Lower lobe of right lung (tissue), 2 donors: ENCODE results near the gene ALDOB. TPM values are rescaled to one million over a fixed set of nuclear protein-coding genes. Genes with fewer than 3 reads are reported as not detected.

Experiments
- ATAC-seq, 2 donors: fragments of 200-7000 bp; cut with Tn5 transposase; one replicate each; pipeline ENCODE4 v1.9.1; 2020 to 2022; ENCODE audit warnings: mild to moderate bottlenecking in 2 of 2, moderate library complexity in 2 of 2
- DNase-seq: peaks from one replicate; pipeline ENCODE4 v3.0.0-alpha.2; 2020
- H3K27ac ChIP-seq: fragments of 200-600 bp; one replicate; pipeline ENCODE4 v1.8.0; 2022
- H3K27me3 ChIP-seq: fragments of 200-600 bp; one replicate; pipeline ENCODE4 v1.8.0; 2022; ENCODE audit warnings: low read depth
- H3K36me3 ChIP-seq: fragments of 200-600 bp; one replicate; pipeline ENCODE4 v1.8.0; 2022; ENCODE audit warnings: mild to moderate bottlenecking
- H3K4me1 ChIP-seq: fragments of 200-600 bp; one replicate; pipeline ENCODE4 v1.8.0; 2022
- H3K4me3 ChIP-seq: fragments of 200-600 bp; one replicate; pipeline ENCODE4 v1.8.0; 2022; ENCODE audit warnings: mild to moderate bottlenecking
- H3K9me3 ChIP-seq: fragments of 200-600 bp; one replicate; pipeline ENCODE4 v1.8.0; 2022
- CTCF ChIP-seq: fragments of 200-600 bp; IDR thresholded peaks from one replicate; pipeline ENCODE4 v1.8.0; 2022; ENCODE audit warnings: antibody characterized with exemption, mild to moderate bottlenecking
- intact Hi-C: fragments of 100-400 bp; cut with DNase I; formaldehyde crosslinking; loops from one replicate; pipeline ENCODE4 v1.11.0; 2022
- total RNA-seq: library from RNA; stranded (reverse); fragmentation: NEBNext Ultra II Directional; extraction: Animal tissue kit (Norgen Biotek cat#: 25700); gene quantifications from one replicate; pipeline ENCODE4 v1.2.1, GENCODE V29; 2021
- donor health status: DM: no; HTN: yes; CAD: no; lungs with severe emphysema.

The ALDOB gene
- total RNA-seq, 1 donor from 2014 or later: 0.38 TPM

GRCh38 chr9:101443364-101443771 is 7.8 kb upstream of the ALDOB start:
- DNase-seq (no peak), ATAC-seq (no peak)
- H3K4me3 ChIP-seq: no peak overlapping the region
- H3K9me3 ChIP-seq: no peaks in the 10 kb centered on the region
- no peaks in the 10 kb centered on the region for H3K36me3 ChIP-seq
- H3K27ac ChIP-seq: no peak overlapping the region
- intact Hi-C loops: no loop called here
- TF ChIP-seq CTCF: no peak
- H3K27me3 ChIP-seq: no peaks in the 10 kb centered on the region
- H3K4me1 ChIP-seq: peaks cover under 1% of the 10 kb centered on the region

GRCh38 chr9:101442736-101443135 is 7.2 kb upstream of the ALDOB start:
- Histone ChIP-seq H3K27me3 (no peaks in the 10 kb centered on the region), H3K9me3 (no peaks in the 10 kb centered on the region), H3K4me3 (no peak overlapping the region), H3K36me3 (no peaks in the 10 kb centered on the region), H3K4me1 (no peaks in the 10 kb centered on the region), H3K27ac (no peak overlapping the region)
- no peak for DNase-seq
- TF ChIP-seq CTCF: no peak
- no peak for ATAC-seq
- intact Hi-C loops: no loop called here

GRCh38 chr9:101442318-101442717 is 6.7 kb upstream of the ALDOB start:
- ATAC-seq (no peak), DNase-seq (no peak)
- no peak overlapping the region for H3K27ac ChIP-seq
- H3K4me1 ChIP-seq: no peaks in the 10 kb centered on the region
- TF ChIP-seq CTCF: no peak
- no peaks in the 10 kb centered on the region for H3K27me3 ChIP-seq
- intact Hi-C loops: no loop called here
- no peak overlapping the region for H3K4me3 ChIP-seq
- H3K36me3 ChIP-seq: no peaks in the 10 kb centered on the region
- no peaks in the 10 kb centered on the region for H3K9me3 ChIP-seq

GRCh38 chr9:101440714-101441230 is 5.2 kb upstream of the ALDOB start:
- no peak for ATAC-seq
- Histone ChIP-seq H3K27ac (no peak overlapping the region), H3K36me3 (no peaks in the 10 kb centered on the region), H3K27me3 (no peaks in the 10 kb centered on the region), H3K9me3 (no peaks in the 10 kb centered on the region), H3K4me3 (no peak overlapping the region), H3K4me1 (no peaks in the 10 kb centered on the region)
- intact Hi-C loops: no loop called here
- no peak for DNase-seq
- no peak for TF ChIP-seq CTCF

- no peak for ATAC-seq
- TF ChIP-seq CTCF: no peak
- intact Hi-C loops: no loop called here
- no peak overlapping the region for H3K4me3 ChIP-seq
- no peaks in the 10 kb centered on the region for H3K4me1 ChIP-seq
- H3K36me3 ChIP-seq: no peaks in the 10 kb centered on the region
- H3K27ac ChIP-seq: no peak overlapping the region
- H3K9me3 ChIP-seq: no peaks in the 10 kb centered on the region
- no peaks in the 10 kb centered on the region for H3K27me3 ChIP-seq
- no peak for DNase-seq
These were observed 2.9 kb upstream of the ALDOB start for GRCh38 chr9:101438523-101438922.

GRCh38 chr9:101437806-101438232 is 2.2 kb upstream of the ALDOB start:
- no peak for TF ChIP-seq CTCF
- Histone ChIP-seq H3K4me3 (no peak overlapping the region), H3K4me1 (no peaks in the 10 kb centered on the region), H3K27ac (no peak overlapping the region), H3K9me3 (no peaks in the 10 kb centered on the region), H3K36me3 (no peaks in the 10 kb centered on the region), H3K27me3 (no peaks in the 10 kb centered on the region)
- intact Hi-C loops: no loop called here
- DNase-seq (no peak), ATAC-seq (peak; percentile 56 to 80)
